ENCODE results near the gene UBE2E3. TPM values are rescaled to one million over a fixed set of nuclear protein-coding genes. Genes with fewer than 3 reads are reported as not detected.

UBE2E3 gene
- total RNA-seq, 2 donors from 2014 or later = 94.0 to 155 TPM

DNA sequence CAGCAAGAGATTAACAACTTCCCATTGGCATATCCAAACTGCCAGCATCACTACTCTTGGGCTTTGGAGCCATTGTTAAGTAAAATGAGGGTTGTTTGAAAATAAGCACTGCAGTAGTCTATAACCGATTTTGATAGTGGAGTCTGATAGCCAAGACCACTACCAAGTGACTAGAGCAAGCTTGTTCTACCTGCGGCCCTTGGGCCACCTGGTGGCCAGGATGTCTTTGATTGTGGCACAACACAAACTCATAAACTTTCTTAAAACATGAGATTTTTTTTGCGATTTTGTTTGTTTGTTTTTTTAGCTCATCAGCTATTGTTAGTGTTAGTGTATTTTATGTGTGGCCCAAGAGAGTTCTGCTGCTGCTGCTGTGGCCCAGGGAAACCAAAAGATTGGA, 11.0 kb downstream of the UBE2E3 start:
- no peaks in the 10 kb centered on the region for H3K27me3 ChIP-seq (replicated peaks; ENCODE audit: insufficient read depth)
- 92% methylated on average over 3 of the region's 3 CpGs for WGBS
- H3K36me3 ChIP-seq = no peaks in the 10 kb centered on the region
- no peak for DNase-seq (ENCODE audit: low spot score)
- H3K27ac ChIP-seq = no peak overlapping the region
- intact Hi-C loops (cut with DNase I) = no loop called here
- H3K4me3 ChIP-seq = no peak overlapping the region
- no peaks in the 10 kb centered on the region for H3K9me3 ChIP-seq
- no peak for TF ChIP-seq CTCF (IDR thresholded peaks at IDR 0.05)
- no peak for TF ChIP-seq POLR2A (IDR thresholded peaks at IDR 0.05)
- TF ChIP-seq POLR2AphosphoS5 (IDR thresholded peaks at IDR 0.05) = no peak
- H3K4me1 ChIP-seq (replicated peaks) = no peaks in the 10 kb centered on the region

- WGBS = 86% methylated on average over 4 of the region's 4 CpGs
- no peak overlapping the region for H3K4me3 ChIP-seq
- no peak for DNase-seq (ENCODE audit: low spot score)
- no peaks in the 10 kb centered on the region for H3K36me3 ChIP-seq
- H3K9me3 ChIP-seq = no peaks in the 10 kb centered on the region
- TF ChIP-seq POLR2A (IDR thresholded peaks at IDR 0.05) (no peak), CTCF (IDR thresholded peaks at IDR 0.05) (no peak), POLR2AphosphoS5 (IDR thresholded peaks at IDR 0.05) (no peak)
- H3K27me3 ChIP-seq (replicated peaks; ENCODE audit: insufficient read depth) = no peaks in the 10 kb centered on the region
- H3K4me1 ChIP-seq (replicated peaks) = no peaks in the 10 kb centered on the region
- H3K27ac ChIP-seq = no peak overlapping the region
- intact Hi-C loops (cut with DNase I) = no loop called here
These were observed 11.4 kb downstream of the UBE2E3 start for GRCh38 chr2:180991820-180992219.

DNA sequence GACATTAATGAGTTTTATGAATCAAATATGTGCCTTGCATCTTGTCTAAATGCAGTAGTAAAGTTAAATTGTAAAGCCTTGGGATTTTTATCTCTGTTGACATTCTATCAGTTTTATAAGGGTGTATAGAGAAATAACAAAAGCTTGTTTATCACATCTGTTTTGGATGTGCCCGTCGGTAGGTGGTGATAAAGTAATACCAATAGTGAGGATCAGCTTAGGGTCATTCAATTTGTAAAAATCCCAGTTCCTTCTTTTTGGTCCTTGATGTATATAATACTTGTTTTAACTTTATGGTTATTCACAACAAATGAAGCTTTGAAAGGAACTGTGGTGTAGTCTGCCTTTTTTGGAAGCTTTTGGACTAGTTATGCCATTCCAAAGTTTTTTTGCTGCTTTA, 12.6 kb downstream of the UBE2E3 start:
- H3K9me3 ChIP-seq = no peaks in the 10 kb centered on the region
- TF ChIP-seq POLR2A (IDR thresholded peaks at IDR 0.05) = no peak
- no peak for TF ChIP-seq POLR2AphosphoS5 (IDR thresholded peaks at IDR 0.05)
- TF ChIP-seq CTCF (IDR thresholded peaks at IDR 0.05) = no peak
- no peak overlapping the region for H3K4me3 ChIP-seq
- no peaks in the 10 kb centered on the region for H3K36me3 ChIP-seq
- no peaks in the 10 kb centered on the region for H3K27me3 ChIP-seq (replicated peaks; ENCODE audit: insufficient read depth)
- WGBS = 35% methylated on average over 2 of the region's 2 CpGs
- intact Hi-C loops (cut with DNase I) = no loop called here
- no peak overlapping the region for H3K27ac ChIP-seq
- no peaks in the 10 kb centered on the region for H3K4me1 ChIP-seq (replicated peaks)
- DNase-seq (ENCODE audit: low spot score) = no peak

DNA sequence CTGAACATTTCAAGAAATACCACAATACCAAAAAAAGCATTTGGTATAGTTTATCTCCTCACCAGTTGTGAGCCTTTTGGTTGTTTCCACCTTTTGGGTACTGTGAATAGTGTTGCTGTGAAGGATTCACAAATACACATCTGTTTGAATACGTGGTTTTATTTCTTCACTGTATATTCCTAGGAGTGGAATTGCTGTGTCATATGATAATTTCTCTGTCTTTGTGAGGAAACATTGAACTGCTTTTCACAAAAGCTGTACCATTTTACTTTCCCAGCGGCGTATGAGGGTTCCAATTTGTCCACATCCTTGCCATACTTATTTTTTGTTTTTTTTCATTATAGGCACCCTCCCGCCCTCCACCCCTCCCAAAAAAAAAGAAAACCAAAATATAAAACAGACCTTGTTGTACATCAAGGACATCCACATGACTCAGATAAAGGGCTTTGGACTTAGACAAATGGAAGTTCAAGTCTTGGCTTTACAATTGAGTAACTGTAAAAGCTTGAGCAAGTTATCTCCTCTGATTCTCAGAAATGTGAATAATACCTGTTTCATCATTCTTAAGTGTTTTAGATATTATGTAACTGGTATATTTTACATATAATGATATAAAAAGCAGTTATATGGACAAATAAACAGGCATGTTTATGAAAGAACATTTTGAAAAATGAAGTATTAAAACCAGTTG, 19.0 kb downstream of the UBE2E3 start:
- intact Hi-C loops (cut with DNase I) = no loop called here
- 96% methylated on average over 4 of the region's 4 CpGs for WGBS

More for the DNA sequence above, 19.0 kb downstream of the UBE2E3 start:
- H3K4me1 ChIP-seq (replicated peaks) = no peaks in the 10 kb centered on the region
- H3K27ac ChIP-seq = no peak overlapping the region
- H3K9me3 ChIP-seq = no peaks in the 10 kb centered on the region
- H3K27me3 ChIP-seq (replicated peaks; ENCODE audit: insufficient read depth) = no peaks in the 10 kb centered on the region
- no peak overlapping the region for H3K4me3 ChIP-seq
- no peaks in the 10 kb centered on the region for H3K36me3 ChIP-seq
- DNase-seq (ENCODE audit: low spot score) = no peak
- TF ChIP-seq POLR2A (IDR thresholded peaks at IDR 0.05) (no peak), CTCF (IDR thresholded peaks at IDR 0.05) (no peak), POLR2AphosphoS5 (IDR thresholded peaks at IDR 0.05) (no peak)

Measured in prostate gland (tissue), 2 donors.